ENCODE data around the gene LTBP3. TPM values are rescaled to one million over a fixed set of nuclear protein-coding genes. Genes with fewer than 3 reads are reported as not detected.

LTBP3 gene
- total and polyA plus RNA-seq, 9 of the 15 experiments (the other 6 are each of a cell fraction or from before 2014, with no cell fraction given), result 0.06 to 20.5 (median 4.8) TPM

DNA sequence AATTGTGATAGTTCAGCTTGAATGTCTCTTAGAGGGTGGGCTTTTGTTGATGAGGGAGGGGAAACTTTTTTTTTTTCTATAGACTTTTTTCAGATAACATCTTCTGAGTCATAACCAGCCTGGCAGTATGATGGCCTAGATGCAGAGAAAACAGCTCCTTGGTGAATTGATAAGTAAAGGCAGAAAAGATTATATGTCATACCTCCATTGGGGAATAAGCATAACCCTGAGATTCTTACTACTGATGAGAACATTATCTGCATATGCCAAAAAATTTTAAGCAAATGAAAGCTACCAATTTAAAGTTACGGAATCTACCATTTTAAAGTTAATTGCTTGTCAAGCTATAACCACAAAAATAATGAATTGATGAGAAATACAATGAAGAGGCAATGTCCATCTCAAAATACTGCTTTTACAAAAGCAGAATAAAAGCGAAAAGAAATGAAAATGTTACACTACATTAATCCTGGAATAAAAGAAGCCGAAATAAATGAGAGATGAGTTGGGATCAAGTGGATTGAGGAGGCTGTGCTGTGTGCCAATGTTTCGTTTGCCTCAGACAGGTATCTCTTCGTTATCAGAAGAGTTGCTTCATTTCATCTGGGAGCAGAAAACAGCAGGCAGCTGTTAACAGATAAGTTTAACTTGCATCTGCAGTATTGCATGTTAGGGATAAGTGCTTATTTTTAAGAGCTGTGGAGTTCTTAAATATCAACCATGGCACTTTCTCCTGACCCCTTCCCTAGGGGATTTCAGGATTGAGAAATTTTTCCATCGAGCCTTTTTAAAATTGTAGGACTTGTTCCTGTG is 55.4 kb downstream of the LTBP3 start (continued):
- TF ChIP-seq SRSF9 (IDR thresholded peaks at IDR 0.05; ENCODE audit: borderline replicate concordance, low read depth, low read length) (no peak), FOSL1 (tag; conservative IDR thresholded peaks at IDR 0.05) (peak; percentile 86), FIP1L1 (IDR thresholded peaks at IDR 0.05; ENCODE audit: low read depth, low read length, poor library complexity, severe bottlenecking) (peak; percentile 67), FOXK2 (conservative IDR thresholded peaks at IDR 0.05 in 1 of 2, IDR thresholded peaks at IDR 0.05 in 1 of 2; ENCODE audit: low read depth in 2 of 2) (no peak), U2AF1 (optimal IDR thresholded peaks at IDR 0.05; ENCODE audit: low read depth, low read length) (peak; percentile 32), STAT5A (IDR thresholded peaks at IDR 0.05; ENCODE audit: borderline replicate concordance, low read length) (peak; percentile 76; the same call in 1 of the 2 replicates), KDM5B (IDR thresholded peaks at IDR 0.05; ENCODE audit: insufficient replicate concordance, low read depth, low read length) (peak; percentile 79)
- TF ChIP-seq, protein P1, sequence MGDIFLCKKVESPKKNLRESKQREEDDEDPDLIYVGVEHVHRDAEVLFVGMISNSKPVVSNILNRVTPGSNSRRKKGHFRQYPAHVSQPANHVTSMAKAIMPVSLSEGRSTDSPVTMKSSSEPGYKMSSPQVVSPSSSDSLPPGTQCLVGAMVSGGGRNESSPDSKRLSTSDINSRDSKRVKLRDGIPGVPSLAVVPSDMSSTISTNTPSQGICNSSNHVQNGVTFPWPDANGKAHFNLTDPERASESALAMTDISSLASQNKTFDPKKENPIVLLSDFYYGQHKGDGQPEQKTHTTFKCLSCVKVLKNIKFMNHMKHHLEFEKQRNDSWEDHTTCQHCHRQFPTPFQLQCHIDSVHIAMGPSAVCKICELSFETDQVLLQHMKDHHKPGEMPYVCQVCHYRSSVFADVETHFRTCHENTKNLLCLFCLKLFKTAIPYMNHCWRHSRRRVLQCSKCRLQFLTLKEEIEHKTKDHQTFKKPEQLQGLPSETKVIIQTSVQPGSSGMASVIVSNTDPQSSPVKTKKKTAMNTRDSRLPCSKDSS (IDR thresholded peaks at IDR 0.05; ENCODE audit: low read depth, partially characterized antibody), result no peak
- TF ChIP-seq, protein P2, sequence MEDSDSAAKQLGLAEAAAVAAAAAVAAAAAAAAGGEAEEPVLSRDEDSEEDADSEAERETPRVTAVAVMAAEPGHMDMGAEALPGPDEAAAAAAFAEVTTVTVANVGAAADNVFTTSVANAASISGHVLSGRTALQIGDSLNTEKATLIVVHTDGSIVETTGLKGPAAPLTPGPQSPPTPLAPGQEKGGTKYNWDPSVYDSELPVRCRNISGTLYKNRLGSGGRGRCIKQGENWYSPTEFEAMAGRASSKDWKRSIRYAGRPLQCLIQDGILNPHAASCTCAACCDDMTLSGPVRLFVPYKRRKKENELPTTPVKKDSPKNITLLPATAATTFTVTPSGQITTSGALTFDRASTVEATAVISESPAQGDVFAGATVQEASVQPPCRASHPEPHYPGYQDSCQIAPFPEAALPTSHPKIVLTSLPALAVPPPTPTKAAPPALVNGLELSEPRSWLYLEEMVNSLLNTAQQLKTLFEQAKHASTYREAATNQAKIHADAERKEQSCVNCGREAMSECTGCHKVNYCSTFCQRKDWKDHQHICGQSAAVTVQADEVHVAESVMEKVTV (CRISPR knock-in tag; IDR thresholded peaks at IDR 0.05), result peak; percentile 50
- TF ChIP-seq, protein P3, sequence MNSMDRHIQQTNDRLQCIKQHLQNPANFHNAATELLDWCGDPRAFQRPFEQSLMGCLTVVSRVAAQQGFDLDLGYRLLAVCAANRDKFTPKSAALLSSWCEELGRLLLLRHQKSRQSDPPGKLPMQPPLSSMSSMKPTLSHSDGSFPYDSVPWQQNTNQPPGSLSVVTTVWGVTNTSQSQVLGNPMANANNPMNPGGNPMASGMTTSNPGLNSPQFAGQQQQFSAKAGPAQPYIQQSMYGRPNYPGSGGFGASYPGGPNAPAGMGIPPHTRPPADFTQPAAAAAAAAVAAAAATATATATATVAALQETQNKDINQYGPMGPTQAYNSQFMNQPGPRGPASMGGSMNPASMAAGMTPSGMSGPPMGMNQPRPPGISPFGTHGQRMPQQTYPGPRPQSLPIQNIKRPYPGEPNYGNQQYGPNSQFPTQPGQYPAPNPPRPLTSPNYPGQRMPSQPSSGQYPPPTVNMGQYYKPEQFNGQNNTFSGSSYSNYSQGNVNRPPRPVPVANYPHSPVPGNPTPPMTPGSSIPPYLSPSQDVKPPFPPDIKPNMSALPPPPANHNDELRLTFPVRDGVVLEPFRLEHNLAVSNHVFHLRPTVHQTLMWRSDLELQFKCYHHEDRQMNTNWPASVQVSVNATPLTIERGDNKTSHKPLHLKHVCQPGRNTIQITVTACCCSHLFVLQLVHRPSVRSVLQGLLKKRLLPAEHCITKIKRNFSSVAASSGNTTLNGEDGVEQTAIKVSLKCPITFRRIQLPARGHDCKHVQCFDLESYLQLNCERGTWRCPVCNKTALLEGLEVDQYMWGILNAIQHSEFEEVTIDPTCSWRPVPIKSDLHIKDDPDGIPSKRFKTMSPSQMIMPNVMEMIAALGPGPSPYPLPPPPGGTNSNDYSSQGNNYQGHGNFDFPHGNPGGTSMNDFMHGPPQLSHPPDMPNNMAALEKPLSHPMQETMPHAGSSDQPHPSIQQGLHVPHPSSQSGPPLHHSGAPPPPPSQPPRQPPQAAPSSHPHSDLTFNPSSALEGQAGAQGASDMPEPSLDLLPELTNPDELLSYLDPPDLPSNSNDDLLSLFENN (IDR thresholded peaks at IDR 0.05; ENCODE audit: low read depth in 2 of 2, low read length in 2 of 2), result peak in 1 of 2 experiments; percentile 66; a peak in 1 of 4 replicates
- TF ChIP-seq, protein P4, sequence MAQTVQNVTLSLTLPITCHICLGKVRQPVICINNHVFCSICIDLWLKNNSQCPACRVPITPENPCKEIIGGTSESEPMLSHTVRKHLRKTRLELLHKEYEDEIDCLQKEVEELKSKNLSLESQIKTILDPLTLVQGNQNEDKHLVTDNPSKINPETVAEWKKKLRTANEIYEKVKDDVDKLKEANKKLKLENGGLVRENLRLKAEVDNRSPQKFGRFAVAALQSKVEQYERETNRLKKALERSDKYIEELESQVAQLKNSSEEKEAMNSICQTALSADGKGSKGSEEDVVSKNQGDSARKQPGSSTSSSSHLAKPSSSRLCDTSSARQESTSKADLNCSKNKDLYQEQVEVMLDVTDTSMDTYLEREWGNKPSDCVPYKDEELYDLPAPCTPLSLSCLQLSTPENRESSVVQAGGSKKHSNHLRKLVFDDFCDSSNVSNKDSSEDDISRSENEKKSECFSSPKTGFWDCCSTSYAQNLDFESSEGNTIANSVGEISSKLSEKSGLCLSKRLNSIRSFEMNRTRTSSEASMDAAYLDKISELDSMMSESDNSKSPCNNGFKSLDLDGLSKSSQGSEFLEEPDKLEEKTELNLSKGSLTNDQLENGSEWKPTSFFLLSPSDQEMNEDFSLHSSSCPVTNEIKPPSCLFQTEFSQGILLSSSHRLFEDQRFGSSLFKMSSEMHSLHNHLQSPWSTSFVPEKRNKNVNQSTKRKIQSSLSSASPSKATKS (CRISPR knock-in tag; IDR thresholded peaks at IDR 0.05), result no peak
- TF ChIP-seq, protein P5, sequence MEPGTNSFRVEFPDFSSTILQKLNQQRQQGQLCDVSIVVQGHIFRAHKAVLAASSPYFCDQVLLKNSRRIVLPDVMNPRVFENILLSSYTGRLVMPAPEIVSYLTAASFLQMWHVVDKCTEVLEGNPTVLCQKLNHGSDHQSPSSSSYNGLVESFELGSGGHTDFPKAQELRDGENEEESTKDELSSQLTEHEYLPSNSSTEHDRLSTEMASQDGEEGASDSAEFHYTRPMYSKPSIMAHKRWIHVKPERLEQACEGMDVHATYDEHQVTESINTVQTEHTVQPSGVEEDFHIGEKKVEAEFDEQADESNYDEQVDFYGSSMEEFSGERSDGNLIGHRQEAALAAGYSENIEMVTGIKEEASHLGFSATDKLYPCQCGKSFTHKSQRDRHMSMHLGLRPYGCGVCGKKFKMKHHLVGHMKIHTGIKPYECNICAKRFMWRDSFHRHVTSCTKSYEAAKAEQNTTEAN (CRISPR knock-in tag; IDR thresholded peaks at IDR 0.05), result peak; percentile 72; the same call in 1 of the 2 replicates
- TF ChIP-seq, protein P6, sequence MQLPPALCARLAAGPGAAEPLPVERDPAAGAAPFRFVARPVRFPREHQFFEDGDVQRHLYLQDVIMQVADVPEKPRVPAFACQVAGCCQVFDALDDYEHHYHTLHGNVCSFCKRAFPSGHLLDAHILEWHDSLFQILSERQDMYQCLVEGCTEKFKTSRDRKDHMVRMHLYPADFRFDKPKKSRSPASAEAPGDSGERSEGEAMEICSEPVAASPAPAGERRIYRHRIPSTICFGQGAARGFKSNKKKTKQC (CRISPR knock-in tag; IDR thresholded peaks at IDR 0.05), result no peak
